Liver (tissue), 9 donors: ENCODE results near the gene ZFAND2A. TPM values are rescaled to one million over a fixed set of nuclear protein-coding genes. Genes with fewer than 3 reads are reported as not detected.
"Not testable (repeated sequence)": the region's sequence is repeated elsewhere in the genome, so short reads cannot be mapped to it uniquely, and the experiment has no call there.

ENCODE experiments used
- DNase-seq: peaks from one replicate; pipeline ENCODE4 v3.0.0-alpha.2; 2017; ENCODE audit warnings: low spot score
- H3K27ac ChIP-seq, 2 donors: one replicate each; pipeline ENCODE4 v1.7.0; 2013; ENCODE audit warnings: inconsistent platforms in 2 of 2, low read length in 2 of 2, control low read depth in 1 of 2, low read depth in 1 of 2, mild to moderate bottlenecking in 1 of 2
- H3K27me3 ChIP-seq, 4 donors: one replicate each; pipeline versions ENCODE4 v1.6.1 to v1.7.0; 2013; ENCODE audit warnings: low read length in 3 of 4, inconsistent platforms in 1 of 4, mild to moderate bottlenecking in 1 of 4, moderate library complexity in 1 of 4; ENCODE audit not compliant: control insufficient read depth in 4 of 4, insufficient read depth in 4 of 4
- H3K36me3 ChIP-seq, 4 donors: one replicate each; pipeline versions ENCODE4 v1.6.1 to v1.7.0; 2013; ENCODE audit warnings: low read length in 3 of 4, mild to moderate bottlenecking in 3 of 4, low read depth in 1 of 4, moderate library complexity in 1 of 4; ENCODE audit not compliant: control insufficient read depth in 4 of 4, insufficient read depth in 3 of 4
- H3K4me1 ChIP-seq, 4 donors: one replicate each; pipeline versions ENCODE4 v1.6.1 to v1.7.0; 2013; ENCODE audit warnings: low read length in 3 of 4, mild to moderate bottlenecking in 3 of 4, moderate library complexity in 1 of 4; ENCODE audit not compliant: control insufficient read depth in 4 of 4, insufficient read depth in 4 of 4
- H3K4me3 ChIP-seq, 3 donors: one replicate each; pipeline versions ENCODE4 v1.6.1 to v1.7.0; 2013; ENCODE audit warnings: low read length in 3 of 3, control low read depth in 1 of 3, low read depth in 1 of 3, mild to moderate bottlenecking in 1 of 3
- H3K9ac ChIP-seq, 2 donors: one replicate each; pipeline ENCODE4 v1.7.0; 2013; ENCODE audit warnings: low read length in 2 of 2, mild to moderate bottlenecking in 2 of 2, moderate library complexity in 2 of 2, control low read depth in 1 of 2, low read depth in 1 of 2
- H3K9me3 ChIP-seq, 4 donors: one replicate each; pipeline versions ENCODE4 v1.6.1 to v1.7.0; 2013; ENCODE audit warnings: low read length in 3 of 4; ENCODE audit not compliant: control insufficient read depth in 4 of 4
- CTCF ChIP-seq: fragments of 150-350 bp; IDR thresholded peaks from 2 replicates; pipeline ENCODE4 v1.5.1; 2017; ENCODE audit warnings: improper control_type of control experiment, low read depth, low read length; ENCODE audit not compliant: missing input control
- FOXA1 ChIP-seq: IDR thresholded peaks from 2 replicates; pipeline ENCODE4 v1.6.1; 2016; ENCODE audit warnings: antibody characterized with exemption
- FOXA2 ChIP-seq: IDR thresholded peaks from 2 replicates; pipeline ENCODE4 v1.6.1; 2016; ENCODE audit warnings: antibody characterized with exemption
- GABPA ChIP-seq, 2 donors: IDR thresholded peaks in 1 of 2; conservative IDR thresholded peaks in 1 of 2; 2 replicates each; pipeline ENCODE4 v1.6.1; 2016; ENCODE audit warnings: antibody characterized with exemption in 2 of 2, mild to moderate bottlenecking in 1 of 2, moderate library complexity in 1 of 2
- HNF4A ChIP-seq, 2 donors: conservative IDR thresholded peaks; 2 replicates each; pipeline ENCODE4 v1.6.1; 2016; ENCODE audit warnings: antibody characterized with exemption in 2 of 2, mild to moderate bottlenecking in 2 of 2
- JUND ChIP-seq, 2 donors: IDR thresholded peaks; 2 replicates each; pipeline ENCODE4 v1.6.1; 2016; ENCODE audit warnings: antibody characterized with exemption in 2 of 2
- MAX ChIP-seq: IDR thresholded peaks from 2 replicates; pipeline ENCODE4 v1.6.1; 2016; ENCODE audit warnings: antibody characterized with exemption
- NR2F2 ChIP-seq: IDR thresholded peaks from 2 replicates; pipeline ENCODE4 v1.6.1; 2016; ENCODE audit warnings: antibody characterized with exemption
- RAD21 ChIP-seq, 2 donors: IDR thresholded peaks; 2 replicates each; pipeline ENCODE4 v1.6.1; 2016; ENCODE audit warnings: antibody characterized with exemption in 2 of 2, mild to moderate bottlenecking in 2 of 2
- RXRA ChIP-seq, 2 donors: IDR thresholded peaks; 2 replicates each; pipeline ENCODE4 v1.6.1; 2017 to 2018; ENCODE audit warnings: antibody characterized with exemption in 2 of 2, mild to moderate bottlenecking in 1 of 2
- SP1 ChIP-seq: IDR thresholded peaks from 2 replicates; pipeline ENCODE4 v1.6.1; 2018; ENCODE audit warnings: antibody characterized with exemption, mild to moderate bottlenecking
- TAF1 ChIP-seq: conservative IDR thresholded peaks from 2 replicates; pipeline ENCODE4 v1.6.1; 2016; ENCODE audit warnings: antibody characterized with exemption, mild to moderate bottlenecking
- YY1 ChIP-seq: IDR thresholded peaks from 2 replicates; pipeline ENCODE4 v1.6.1; 2016; ENCODE audit warnings: antibody characterized with exemption, mild to moderate bottlenecking
- WGBS: extraction: QIAGEN DNeasy Blood & Tissue Kit; methylation state at CpG from one replicate; pipeline ENCODE4 v1.1.7; 2013; 5-methylcytosine and 5-hydroxymethylcytosine counted together
- polyA plus RNA-seq, 2 donors: library from polyadenylated mRNA; stranded (reverse) in 1 of 2; unstranded in 1 of 2; fragments of 200-250 nt in 1 of 2; fragments of >200 nt in 1 of 2; fragmentation: Nextera tagmentation in 1 of 2; extraction: Ambion mirVana in 1 of 2; gene quantifications; one replicate each; pipeline versions ENCODE4 v1.2.1 to v1.2.3, GENCODE V29; 2013 to 2015
- total RNA-seq, 2 donors: library from RNA; depleted of rRNA; stranded (reverse); fragments of >200 nt; gene quantifications; one replicate each; pipeline ENCODE4 v1.2.3, GENCODE V29; 2014
- donor health status: healthy.
- donor health status: healthy.
- donor health status: healthy.
- donor health status: healthy.
- donor health status: healthy.

Gene ZFAND2A
- total and polyA plus RNA-seq, 4 donors, result 12.5 to 53.3 (median 33.5) TPM

GRCh38 chr7:1149351-1149794 is 10.6 kb downstream of the ZFAND2A start (continued):
- TF ChIP-seq NR2F2 (no peak), MAX (no peak), YY1 (no peak), RAD21 (IDR thresholded peaks at IDR 0.05) (no peak), TAF1 (no peak), GABPA (IDR thresholded peaks at IDR 0.05 in 1 of 2, conservative IDR thresholded peaks at IDR 0.05 in 1 of 2) (no peak), SP1 (no peak), FOXA2 (no peak), FOXA1 (no peak), JUND (IDR thresholded peaks at IDR 0.05) (no peak), HNF4A (conservative IDR thresholded peaks at IDR 0.05) (no peak)

DNA sequence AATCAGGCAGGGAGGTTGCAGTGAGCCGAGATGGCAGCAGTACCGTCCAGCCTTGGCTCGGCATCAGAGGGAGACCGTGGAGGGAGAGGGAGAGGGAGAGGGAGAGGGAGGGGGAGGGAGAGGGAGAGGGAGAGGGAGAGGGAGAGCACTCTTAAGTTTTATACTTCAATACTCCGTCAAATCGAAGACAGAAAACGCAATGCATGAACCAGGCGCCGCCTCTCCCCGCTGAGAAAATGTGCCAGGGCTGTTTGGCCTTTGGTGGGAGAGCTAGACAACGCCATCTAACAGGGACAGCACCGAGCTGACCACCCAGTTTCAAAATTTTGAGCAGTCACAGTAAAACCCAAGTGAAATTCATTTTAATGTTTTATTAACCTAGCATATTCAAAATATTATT is 12.1 kb downstream of the ZFAND2A start:
- not testable (repeated sequence) for DNase-seq
- peaks cover 6 to 25% (median 16%) of the 10 kb centered on the region in 4 donors for H3K4me1 ChIP-seq

GRCh38 chr7:1144269-1144771 is 15.7 kb downstream of the ZFAND2A start:
- Histone ChIP-seq H3K9me3 (no peaks in the 10 kb centered on the region), H3K9ac (no peak overlapping the region), H3K27ac (peak overlapping the region; percentile 62 to 78), H3K4me3 (no peak overlapping the region), H3K27me3 (no peaks in the 10 kb centered on the region), H3K36me3 (peaks cover 0 to 3% (median under 1%) of the 10 kb centered on the region in 4 donors), H3K4me1 (peaks cover 6 to 12% (median 10%) of the 10 kb centered on the region in 4 donors)
- TF ChIP-seq TAF1 (no peak), NR2F2 (no peak), HNF4A (conservative IDR thresholded peaks at IDR 0.05) (peak; percentile 17 to 30), JUND (IDR thresholded peaks at IDR 0.05) (peak in 1 of 2 donors; percentile 22), MAX (no peak), GABPA (IDR thresholded peaks at IDR 0.05 in 1 of 2, conservative IDR thresholded peaks at IDR 0.05 in 1 of 2) (peak in 1 of 2 donors; percentile 21), RXRA (IDR thresholded peaks at IDR 0.05) (peak in 1 of 2 donors; percentile 49), CTCF (peak; percentile 68), RAD21 (IDR thresholded peaks at IDR 0.05) (peak; percentile 88)
- DNase-seq, result no peak
- WGBS, result 28% methylated on average over 23 of the region's 23 CpGs

More for the DNA sequence above, 12.1 kb downstream of the ZFAND2A start:
- not testable (repeated sequence) for H3K9ac ChIP-seq, H3K9me3 ChIP-seq, H3K27me3 ChIP-seq, H3K27ac ChIP-seq, H3K4me3 ChIP-seq
- 93% methylated on average over 8 of the region's 12 CpGs for WGBS
- H3K36me3 ChIP-seq, result peaks cover 17 to 24% (median 21%) of the 10 kb centered on the region in 4 donors

DNA sequence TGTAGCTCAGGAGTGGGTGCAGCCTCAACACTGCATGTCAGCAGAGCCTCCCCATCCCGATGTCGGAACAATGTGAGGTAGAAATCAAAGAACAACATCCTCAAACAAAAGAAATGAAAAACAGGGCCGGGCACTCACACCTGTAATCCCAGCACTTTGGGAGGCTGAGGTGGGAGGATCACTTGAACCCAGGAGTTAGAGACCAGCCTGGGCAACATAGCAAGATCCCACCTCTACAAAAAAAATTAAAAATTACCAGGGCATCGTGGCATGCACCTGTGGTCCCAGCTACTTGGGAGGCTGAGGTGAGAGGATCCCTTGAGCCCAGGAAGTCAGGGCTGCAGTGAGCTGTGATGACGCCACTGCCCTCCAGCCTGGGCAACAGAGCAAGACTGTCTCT is 17.0 kb downstream of the ZFAND2A start:
- not testable (repeated sequence) for H3K4me3 ChIP-seq, H3K27me3 ChIP-seq, DNase-seq, H3K36me3 ChIP-seq, H3K27ac ChIP-seq, H3K9me3 ChIP-seq, H3K9ac ChIP-seq
- H3K4me1 ChIP-seq, result peaks cover 9 to 17% (median 14%) of the 10 kb centered on the region in 4 donors
- WGBS, result 92% methylated on average over 5 of the region's 5 CpGs
